Small intestine (tissue), 7 donors: ENCODE results near the gene RNF168. TPM values are rescaled to one million over a fixed set of nuclear protein-coding genes. Genes with fewer than 3 reads are reported as not detected.
A peak's percentile ranks its signal among the peaks of the same experiment; 100 is the strongest.
"Not testable (repeated sequence)": the region's sequence is repeated elsewhere in the genome, so short reads cannot be mapped to it uniquely, and the experiment has no call there.

ENCODE experiments used
- DNase-seq, 2 donors: peaks; one replicate each; pipeline versions ENCODE4 v3.0.0 to v3.0.0-alpha.2; 2013
- FAIRE-seq: peaks from 2 replicates; lab custom pipeline; 2012; peaks lifted over from hg19 to GRCh38; lab: Jason Lieb, UNC
- H3K27ac ChIP-seq, 3 donors: one replicate each; pipeline ENCODE4 v1.5.1; 2013; ENCODE audit warnings: low read length in 2 of 3, mild to moderate bottlenecking in 2 of 3, control low read depth in 1 of 3, inconsistent platforms in 1 of 3, low read depth in 1 of 3, moderate library complexity in 1 of 3
- H3K27me3 ChIP-seq, 3 donors: one replicate each; pipeline ENCODE4 v1.6.1; 2013; ENCODE audit warnings: low read length in 3 of 3, inconsistent platforms in 1 of 3; ENCODE audit not compliant: control insufficient read depth in 3 of 3, insufficient read depth in 3 of 3
- H3K36me3 ChIP-seq, 3 donors: one replicate each; pipeline ENCODE4 v1.6.1; 2013; ENCODE audit warnings: low read length in 3 of 3, inconsistent platforms in 1 of 3, low read depth in 1 of 3, mild to moderate bottlenecking in 1 of 3, moderate library complexity in 1 of 3; ENCODE audit not compliant: control insufficient read depth in 3 of 3, insufficient read depth in 2 of 3
- H3K4me1 ChIP-seq, 3 donors: one replicate each; pipeline ENCODE4 v1.6.1; 2013; ENCODE audit warnings: low read length in 2 of 3, inconsistent platforms in 1 of 3, low read depth in 1 of 3, mild to moderate bottlenecking in 1 of 3, moderate library complexity in 1 of 3; ENCODE audit not compliant: control insufficient read depth in 3 of 3, insufficient read depth in 2 of 3
- H3K4me3 ChIP-seq, 3 donors: one replicate each; pipeline ENCODE4 v1.5.1; 2013; ENCODE audit warnings: low read length in 3 of 3, control low read depth in 1 of 3, inconsistent platforms in 1 of 3, low read depth in 1 of 3, mild to moderate bottlenecking in 1 of 3, moderate library complexity in 1 of 3
- H3K9me3 ChIP-seq, 2 donors: one replicate each; pipeline ENCODE4 v1.6.1; 2013; ENCODE audit warnings: low read depth in 1 of 2, low read length in 1 of 2; ENCODE audit not compliant: control insufficient read depth in 2 of 2, insufficient read depth in 1 of 2
- WGBS, 3 donors: extraction: QIAGEN DNeasy Blood & Tissue Kit; methylation state at CpG; one replicate each; pipeline ENCODE4 v1.1.7; 2013; 5-methylcytosine and 5-hydroxymethylcytosine counted together
- polyA plus RNA-seq, 4 donors: library from polyadenylated mRNA; stranded (reverse) in 3 of 4; unstranded in 1 of 4; fragments of 200-250 nt in 3 of 4; fragments of 120-200 nt in 1 of 4; gene quantifications; one replicate each; pipeline versions ENCODE4 v1.2.1 to v1.2.3, GENCODE V29; 2013
- donor health status: healthy with polysubstance abuse.
- donor health status: control.
- donor health status: control.
- donor health status: Bipolar disorder and iron deficiency.
- donor health status: healthy.

RNF168 gene
- polyA plus RNA-seq, 4 donors: 2.4 to 11.9 (median 6.0) TPM

- Histone ChIP-seq H3K36me3 (peaks cover 14 to 26% (median 16%) of the 10 kb centered on the region in 3 donors), H3K27me3 (no peaks in the 10 kb centered on the region), H3K4me1 (no peaks in the 10 kb centered on the region), H3K4me3 (no peak overlapping the region), H3K9me3 (no peaks in the 10 kb centered on the region), H3K27ac (no peak overlapping the region)
- DNase-seq: no peak
- WGBS, 3 donors: 85 to 94% (median 90%) methylated on average over 2 of the region's 2 CpGs
- FAIRE-seq: no peak
Measured at GRCh38 chr3:196471551-196471950, 32.0 kb downstream of the RNF168 start.

- 90 to 96% (median 96%) methylated on average over 3 of the region's 3 CpGs for WGBS, 3 donors
- H3K36me3 ChIP-seq: peaks cover 13 to 25% (median 16%) of the 10 kb centered on the region in 3 donors
Measured at GRCh38 chr3:196470182-196470581, 33.4 kb downstream of the RNF168 start.

DNA sequence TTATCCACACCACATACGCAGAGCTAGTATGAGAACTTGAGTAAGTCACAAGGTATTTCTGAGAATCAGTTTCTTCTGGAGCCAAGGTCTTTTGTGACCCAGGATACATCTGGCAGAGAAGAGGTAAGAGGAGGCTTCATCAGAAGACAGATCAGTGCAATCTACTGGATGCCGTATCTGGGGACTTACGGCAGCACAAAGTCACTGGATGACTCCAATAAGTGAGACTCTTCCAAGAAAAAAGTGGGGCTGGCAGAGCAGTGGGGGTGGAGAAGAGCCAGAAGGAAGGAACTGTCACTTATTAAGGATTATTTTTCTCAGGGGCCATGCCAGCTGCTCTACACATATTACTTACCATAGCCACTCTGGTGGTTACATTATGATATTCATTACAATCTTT, 39.8 kb downstream of the RNF168 start:
- no peak overlapping the region for H3K27ac ChIP-seq
- no peak overlapping the region for H3K4me3 ChIP-seq
- no peak for DNase-seq
- no peaks in the 10 kb centered on the region for H3K27me3 ChIP-seq
- peaks cover 0 to 8% (median 0%) of the 10 kb centered on the region in 3 donors for H3K36me3 ChIP-seq
- no peak for FAIRE-seq
- no peaks in the 10 kb centered on the region for H3K9me3 ChIP-seq
- no peaks in the 10 kb centered on the region for H3K4me1 ChIP-seq
- WGBS, 3 donors: 98 to 99% (median 98%) methylated on average over 3 of the region's 3 CpGs

More at GRCh38 chr3:196470182-196470581, 33.4 kb downstream of the RNF168 start:
- not testable (repeated sequence) for H3K4me1 ChIP-seq, FAIRE-seq, DNase-seq, H3K9me3 ChIP-seq, H3K27ac ChIP-seq, H3K4me3 ChIP-seq, H3K27me3 ChIP-seq

GRCh38 chr3:196463478-196463756, 40.2 kb downstream of the RNF168 start:
- 94 to 95% (median 94%) methylated on average over 2 of the region's 2 CpGs for WGBS, 3 donors
- H3K27me3 ChIP-seq: no peaks in the 10 kb centered on the region
- no peaks in the 10 kb centered on the region for H3K9me3 ChIP-seq
- FAIRE-seq: no peak
- no peak for DNase-seq
- no peaks in the 10 kb centered on the region for H3K4me1 ChIP-seq
- H3K4me3 ChIP-seq: no peak overlapping the region
- H3K36me3 ChIP-seq: peaks cover 0 to 8% (median 0%) of the 10 kb centered on the region in 3 donors
- H3K27ac ChIP-seq: no peak overlapping the region

GRCh38 chr3:196462680-196463477, 40.7 kb downstream of the RNF168 start:
- H3K36me3 ChIP-seq, H3K9me3 ChIP-seq, H3K27ac ChIP-seq, DNase-seq, H3K27me3 ChIP-seq, H3K4me1 ChIP-seq, H3K4me3 ChIP-seq, FAIRE-seq: not testable (repeated sequence)
- WGBS, 3 donors: 80 to 94% (median 90%) methylated on average over 1 of the region's 1 CpG

DNA sequence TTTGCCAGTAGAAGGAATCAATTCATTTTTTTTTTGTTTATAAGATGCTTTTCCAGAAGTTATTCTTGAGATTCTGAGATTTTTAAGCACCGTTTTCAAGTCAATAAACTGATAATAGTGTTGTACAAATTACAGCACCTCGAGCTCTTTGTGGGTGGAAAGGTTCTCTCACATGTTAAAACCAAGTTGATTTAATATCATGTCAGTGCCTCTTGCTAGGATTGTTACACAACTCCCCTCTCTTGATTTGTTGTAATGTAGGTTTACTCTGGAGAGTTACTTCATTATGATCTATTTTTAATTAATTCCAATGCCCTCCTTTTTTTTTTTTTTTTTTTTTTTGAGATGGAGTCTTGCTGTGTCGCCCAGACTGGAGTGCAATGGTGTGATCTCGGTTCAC, 45.5 kb downstream of the RNF168 start:
- Histone ChIP-seq H3K27ac (no peak overlapping the region), H3K36me3 (no peaks in the 10 kb centered on the region), H3K9me3 (no peaks in the 10 kb centered on the region), H3K4me3 (no peak overlapping the region), H3K27me3 (no peaks in the 10 kb centered on the region), H3K4me1 (no peaks in the 10 kb centered on the region)
- FAIRE-seq (no peak), DNase-seq (no peak)
- 65 to 70% (median 65%) methylated on average over 4 of the region's 4 CpGs for WGBS, 3 donors

DNA sequence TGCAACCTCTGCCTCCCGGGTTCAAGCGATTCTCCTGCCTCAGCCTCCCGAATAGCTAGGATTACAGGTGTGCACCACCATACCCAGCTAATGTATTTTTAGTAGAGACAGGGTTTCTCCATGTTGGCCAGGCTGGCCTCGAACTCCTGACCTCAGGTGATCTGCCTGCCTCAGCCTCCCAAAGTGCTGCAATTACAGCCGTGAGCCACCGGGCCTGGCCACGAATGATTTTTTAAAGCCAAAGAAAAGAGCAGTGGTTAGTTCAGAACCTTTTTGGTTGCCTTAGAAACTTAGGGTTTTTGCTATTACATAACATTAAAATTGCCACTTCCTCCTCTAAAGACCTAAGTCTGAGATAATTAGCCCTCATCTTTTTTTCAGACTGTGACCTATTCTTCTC, 46.1 kb downstream of the RNF168 start:
- not testable (repeated sequence) for H3K27me3 ChIP-seq, FAIRE-seq

GRCh38 chr3:196454935-196455334, 48.6 kb downstream of the RNF168 start:
- FAIRE-seq (no peak), DNase-seq (no peak)
- Histone ChIP-seq H3K36me3 (no peaks in the 10 kb centered on the region), H3K4me1 (no peaks in the 10 kb centered on the region), H3K4me3 (no peak overlapping the region), H3K27ac (no peak overlapping the region), H3K27me3 (no peaks in the 10 kb centered on the region), H3K9me3 (no peaks in the 10 kb centered on the region)
- WGBS, 3 donors: 90 to 92% (median 92%) methylated on average over 6 of the region's 6 CpGs

More for the DNA sequence above, 46.1 kb downstream of the RNF168 start:
- not testable (repeated sequence) for H3K4me3 ChIP-seq, H3K36me3 ChIP-seq, H3K4me1 ChIP-seq, H3K27ac ChIP-seq, H3K9me3 ChIP-seq
- peak in 1 of 2 donors; percentile 2 for DNase-seq
- WGBS, 3 donors: 71 to 80% (median 80%) methylated on average over 7 of the region's 7 CpGs

DNA sequence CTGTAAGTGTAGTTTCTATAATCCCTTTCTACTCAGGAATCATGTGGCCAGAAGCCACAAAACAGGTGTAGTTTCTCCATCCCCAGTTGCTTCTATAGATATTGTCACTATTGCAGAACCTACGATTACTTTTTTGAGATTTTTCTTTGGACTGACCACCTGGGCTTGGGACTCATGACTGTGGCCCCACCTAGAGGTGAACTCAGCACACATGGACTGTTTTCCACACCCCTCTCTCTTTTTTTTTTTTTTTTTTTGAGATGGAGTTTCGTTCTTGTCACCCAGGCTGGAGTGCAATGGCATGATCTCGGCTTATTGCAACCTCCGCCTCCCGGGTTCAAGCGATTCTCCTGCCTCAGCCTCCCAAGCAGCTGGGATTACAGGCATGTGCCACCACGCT, 58.2 kb downstream of the RNF168 start:
- H3K27ac ChIP-seq, H3K27me3 ChIP-seq, H3K9me3 ChIP-seq, H3K36me3 ChIP-seq, FAIRE-seq, H3K4me1 ChIP-seq, H3K4me3 ChIP-seq, DNase-seq: not testable (repeated sequence)
- WGBS, 3 donors: 92 to 97% (median 93%) methylated on average over 7 of the region's 7 CpGs
